Caki2 (cell line): ENCODE results near the gene EHD4. TPM values are rescaled to one million over a fixed set of nuclear protein-coding genes. Genes with fewer than 3 reads are reported as not detected.

Experiments used
- DNase-seq: peaks from one replicate; pipeline ENCODE4 v3.0.0-alpha.2; 2015; ENCODE audit warnings: low read depth
- in situ Hi-C: cut with HindIII; loops from 2 replicates; pipeline ENCODE4 v1.10.0; 2016; ENCODE audit warnings: low sequenced_read_pairs, low pct_unique_long_range_greater_than_20kb, mixed read lengths
- total RNA-seq: library from RNA; depleted of rRNA; stranded (reverse); fragments of >200 nt; shearing (Covaris generic); gene quantifications from 2 replicates; pipeline ENCODE4 v1.2.3, GENCODE V29; 2014; ENCODE audit warnings: low replicate concordance

Gene EHD4
- total RNA-seq, 1 experiment from 2014 or later = 3.8 TPM

- in situ Hi-C loops = no loop called here
These were observed 59.1 kb downstream of the EHD4 start for GRCh38 chr15:41913256-41913655.

DNA sequence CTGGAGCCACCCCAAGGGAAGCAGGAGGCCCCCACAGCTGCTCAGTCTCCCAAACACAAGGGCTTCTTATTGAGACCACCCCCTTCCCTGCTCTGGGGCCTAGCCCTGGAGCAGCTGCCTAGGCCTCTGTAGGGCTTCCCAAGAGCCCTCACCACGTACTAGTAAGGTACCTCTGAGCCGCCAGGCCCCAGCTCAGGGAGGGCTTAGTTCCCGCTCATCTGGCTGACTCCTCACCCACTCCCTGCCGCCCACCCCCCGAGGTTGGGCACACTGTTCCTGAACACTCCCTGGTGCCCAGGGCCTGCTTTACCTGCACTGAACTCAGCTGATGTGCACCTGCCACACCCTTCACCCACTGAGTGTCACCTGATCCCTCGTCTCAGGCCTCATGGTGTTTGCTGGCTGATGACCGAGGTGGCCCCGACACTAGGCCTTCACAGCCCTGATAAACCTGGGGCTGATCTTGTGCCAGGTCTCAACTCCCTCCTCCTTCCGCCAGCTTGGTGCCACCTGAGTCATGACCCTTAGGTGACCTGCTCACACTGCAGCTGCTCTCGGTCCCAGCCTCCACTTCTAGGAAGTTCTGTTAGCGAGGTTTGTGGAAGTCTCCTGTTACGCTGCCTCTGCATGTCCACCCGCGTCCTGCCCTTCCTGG, 60.5 kb downstream of the EHD4 start:
- in situ Hi-C loops = no loop called here
- DNase-seq = no peak

More at GRCh38 chr15:41913256-41913655, 59.1 kb downstream of the EHD4 start:
- DNase-seq = no peak

DNA sequence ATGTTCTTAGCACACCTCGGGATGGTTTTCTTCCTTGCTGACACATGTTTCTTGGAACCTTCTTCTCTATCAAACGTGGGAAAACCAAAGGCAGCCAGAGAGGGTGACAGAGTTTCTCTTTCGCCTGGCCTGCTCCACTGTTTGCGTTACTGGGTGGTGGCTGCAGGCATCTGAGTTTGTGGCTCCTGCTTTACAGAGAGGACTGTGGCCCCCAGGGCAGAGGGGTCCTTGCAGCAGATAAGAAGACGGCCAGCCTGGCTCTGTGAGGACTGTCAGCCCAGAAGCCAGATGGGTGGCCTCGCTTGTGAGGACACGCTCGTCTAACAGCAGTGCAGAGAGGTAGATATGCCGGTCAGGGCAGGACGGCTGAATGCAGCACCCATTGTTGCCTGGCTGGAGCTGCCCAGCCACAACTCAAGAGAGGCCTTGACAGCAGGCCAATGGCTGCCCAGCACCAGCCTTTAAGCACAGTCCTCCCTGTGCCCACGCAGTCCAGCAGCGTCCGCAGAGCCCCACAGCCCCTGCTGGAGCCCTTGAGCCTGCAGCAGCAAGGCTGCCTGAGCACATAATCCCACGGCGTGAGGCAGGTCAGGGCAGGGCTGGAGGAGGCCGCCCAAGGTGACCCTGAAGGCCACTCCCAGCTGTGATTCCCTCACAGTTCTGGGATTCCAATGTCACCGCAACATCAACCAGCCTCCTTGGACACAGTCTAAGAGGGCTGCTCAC, 63.5 kb downstream of the EHD4 start:
- in situ Hi-C loops = no loop called here
- no peak for DNase-seq

- in situ Hi-C loops = no loop called here
- DNase-seq = no peak
These were observed 65.2 kb downstream of the EHD4 start for GRCh38 chr15:41907141-41907540.

DNA sequence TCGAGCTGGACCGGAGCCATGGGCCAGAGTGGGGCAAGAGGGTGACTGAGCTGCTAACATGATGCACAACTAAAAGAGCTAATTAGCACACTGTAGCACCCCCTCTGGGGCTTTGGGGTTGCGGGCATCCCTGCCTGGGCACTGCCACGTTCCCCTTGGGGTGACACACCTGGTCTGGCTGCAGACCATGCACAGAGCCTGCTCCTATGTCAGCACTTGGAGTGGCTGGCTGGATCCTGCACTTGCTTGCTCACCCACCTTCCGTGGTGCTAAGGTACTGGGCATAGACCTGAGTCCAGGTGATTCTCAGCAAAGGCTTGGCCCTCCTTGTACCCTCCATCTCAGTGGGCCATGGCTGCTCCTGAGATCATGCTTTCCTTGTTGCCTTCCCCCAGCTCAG, 65.7 kb downstream of the EHD4 start:
- DNase-seq = no peak
- in situ Hi-C loops = no loop called here

GRCh38 chr15:41905036-41905793, 67.1 kb downstream of the EHD4 start:
- in situ Hi-C loops = no loop called here
- DNase-seq = no peak

- DNase-seq = peak; percentile 46
- in situ Hi-C loops = no loop called here
These were observed 67.8 kb downstream of the EHD4 start for GRCh38 chr15:41904541-41905005.

DNA sequence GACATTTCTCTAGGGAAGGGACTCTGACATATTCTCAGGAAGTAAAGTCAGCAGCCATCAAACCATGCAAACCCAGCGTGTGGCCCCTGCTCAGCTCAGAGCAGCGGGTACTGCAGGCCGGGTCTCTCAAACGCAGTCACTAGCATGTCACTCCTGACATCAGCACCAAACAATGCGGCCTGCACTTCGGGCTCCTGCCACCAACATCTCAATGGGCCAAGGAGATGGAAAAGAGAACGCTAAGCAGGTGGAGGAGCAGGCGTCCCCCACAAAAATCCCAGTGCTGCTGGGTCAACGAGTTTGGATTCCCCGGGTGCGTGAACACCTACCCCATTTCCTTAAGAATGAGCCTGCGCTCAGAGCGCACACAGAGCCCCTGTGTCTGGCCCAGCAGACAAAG, 68.6 kb downstream of the EHD4 start:
- DNase-seq = no peak
- in situ Hi-C loops = no loop called here

DNA sequence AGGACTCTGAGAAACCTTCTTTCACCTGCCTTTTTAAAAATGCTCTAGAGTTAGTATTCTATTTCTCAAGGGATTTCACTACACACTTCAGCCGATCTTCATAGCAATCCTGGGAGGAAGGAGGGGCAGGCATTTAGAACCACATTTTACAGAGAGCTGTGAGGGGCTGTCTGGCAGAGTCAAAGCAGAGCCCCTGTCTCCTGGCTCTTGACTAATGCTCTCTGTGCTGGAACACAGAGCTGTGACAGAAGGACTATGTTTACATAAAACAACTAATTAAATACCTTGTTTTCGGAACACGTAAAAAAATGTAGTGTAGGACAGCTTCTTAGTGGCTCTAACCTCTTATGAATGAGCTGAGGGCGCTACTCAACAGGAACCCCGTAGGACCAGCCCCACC, 70.9 kb downstream of the EHD4 start:
- in situ Hi-C loops = no loop called here
- DNase-seq = no peak

DNA sequence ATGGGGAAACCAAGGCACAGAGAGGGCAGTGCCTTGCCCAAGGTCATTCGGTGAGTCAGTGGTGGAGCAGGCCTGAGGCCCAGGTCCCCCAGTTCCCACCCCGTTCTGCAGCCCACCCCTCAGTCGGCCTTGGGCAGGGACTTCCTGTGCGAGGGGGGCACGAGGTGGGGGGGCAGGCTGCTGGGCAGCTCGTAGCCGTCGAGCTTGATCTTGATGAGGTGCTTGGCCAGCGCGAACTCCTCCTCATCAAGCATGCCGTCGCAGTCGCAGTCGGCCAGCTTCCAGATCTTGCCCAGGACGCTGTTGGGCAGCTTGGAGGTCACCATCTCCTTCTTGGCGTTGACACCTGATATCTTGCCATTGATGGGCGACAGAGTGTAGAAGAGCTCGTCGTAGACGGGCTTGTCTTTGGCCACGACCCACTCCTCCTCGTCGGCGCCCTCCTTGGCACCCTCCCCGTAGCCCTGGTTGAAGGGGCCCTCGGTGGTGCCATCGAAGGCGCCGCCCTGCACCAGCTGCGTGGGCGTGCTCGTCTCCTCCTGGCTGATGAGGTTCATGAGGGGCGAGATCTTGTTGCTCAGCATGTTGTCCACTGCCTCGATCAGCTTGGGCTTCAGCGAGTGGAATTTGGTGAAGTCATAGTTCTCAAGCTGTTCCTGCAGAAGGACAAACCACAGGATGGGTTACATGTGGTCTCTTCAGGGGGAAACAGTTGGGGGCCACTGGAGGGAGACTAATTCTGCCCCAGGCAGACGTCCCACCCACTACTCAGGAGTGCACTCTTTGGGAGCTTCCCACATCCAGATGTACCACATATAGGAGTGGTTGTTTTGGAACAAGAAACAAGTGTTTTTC, 71.6 kb downstream of the EHD4 start:
- in situ Hi-C loops = no loop called here
- DNase-seq = no peak

- DNase-seq = no peak
- in situ Hi-C loops = no loop called here
These were observed 72.4 kb downstream of the EHD4 start for GRCh38 chr15:41899854-41900442.

- no peak for DNase-seq
- in situ Hi-C loops = no loop called here
These were observed 75.0 kb downstream of the EHD4 start for GRCh38 chr15:41897363-41897799.

DNA sequence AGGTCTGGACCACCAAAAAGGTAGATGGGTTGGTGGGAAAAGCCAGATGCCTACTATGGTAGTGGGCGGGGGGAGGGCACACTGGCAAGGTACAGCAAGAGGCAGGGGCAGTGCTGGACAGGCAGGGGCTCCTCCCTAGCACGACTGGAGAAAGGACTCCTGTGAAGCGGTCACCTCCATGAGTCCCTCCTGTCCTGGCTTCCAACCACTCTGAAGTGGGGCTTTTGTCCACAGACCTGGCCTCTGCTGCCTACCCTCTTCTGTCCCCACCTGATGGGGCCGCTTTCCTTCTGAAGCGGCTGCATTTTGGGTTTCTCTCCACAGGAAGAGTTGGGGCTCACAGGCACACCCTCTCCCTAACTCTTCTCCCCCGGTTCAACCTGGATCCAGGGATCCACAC, 75.8 kb downstream of the EHD4 start:
- DNase-seq = no peak
- in situ Hi-C loops = no loop called here

DNA sequence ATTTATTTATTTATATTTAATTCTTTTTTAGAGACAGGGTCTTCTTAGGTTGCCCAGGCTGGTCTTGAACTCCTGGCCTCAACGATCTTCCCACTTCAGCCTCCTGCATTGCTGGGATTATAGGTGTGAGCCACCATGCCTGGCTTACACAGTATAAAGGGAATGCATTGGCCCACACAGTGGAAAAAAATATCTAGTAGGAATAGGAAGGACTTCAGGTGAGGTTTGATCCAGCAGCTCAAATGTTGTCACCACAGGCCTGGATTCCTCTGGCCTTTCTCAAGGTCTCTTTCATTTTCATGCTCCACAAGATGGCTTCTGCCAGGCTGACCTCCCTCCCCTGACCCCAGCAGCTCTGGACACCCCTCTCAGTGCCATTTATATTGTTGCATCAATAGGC, 76.4 kb downstream of the EHD4 start:
- in situ Hi-C loops = no loop called here
- DNase-seq = no peak

- DNase-seq = no peak
- in situ Hi-C loops = no loop called here
These were observed 76.9 kb downstream of the EHD4 start for GRCh38 chr15:41895491-41895890.

DNA sequence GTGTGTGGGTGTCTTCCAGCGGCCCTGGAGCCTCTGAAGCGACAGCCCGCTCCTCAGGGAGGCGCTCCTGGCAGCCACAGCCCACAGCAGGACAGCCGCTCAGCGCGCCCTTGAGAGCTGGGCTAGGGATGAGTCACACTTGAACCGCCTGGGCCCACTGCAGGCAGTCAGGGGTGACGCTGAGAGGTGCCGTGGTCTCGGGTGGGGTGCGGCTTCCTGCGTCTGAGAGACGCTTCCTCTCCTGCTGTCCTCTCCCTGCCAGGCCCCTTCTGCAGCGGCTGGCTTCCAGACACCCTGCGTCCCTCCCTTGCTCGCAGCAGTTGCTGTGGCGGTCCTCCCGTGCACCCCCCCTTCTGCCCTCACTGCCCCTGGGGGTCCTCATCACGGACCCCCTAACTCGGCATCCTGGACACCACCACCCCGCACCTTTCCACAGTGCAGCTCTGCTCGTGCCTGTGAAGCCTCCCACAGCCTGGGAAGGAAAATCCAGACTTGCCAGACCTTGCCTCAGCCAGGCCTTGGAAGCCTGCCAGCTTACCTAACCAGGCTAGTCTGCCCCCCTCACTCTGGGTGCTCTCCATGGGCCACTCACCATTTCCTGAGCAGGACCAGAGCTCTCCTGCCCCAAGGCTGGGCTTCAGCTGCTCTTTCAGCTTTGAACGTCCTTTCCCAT, 77.4 kb downstream of the EHD4 start:
- DNase-seq = peak; percentile 34
- in situ Hi-C loops = no loop called here

- in situ Hi-C loops = no loop called here
- no peak for DNase-seq
These were observed 78.0 kb downstream of the EHD4 start for GRCh38 chr15:41894251-41894790.
